HUES6 (cell line): Measurements from ENCODE around the gene HS6ST2.
A peak's percentile ranks its signal among the peaks of the same experiment; 100 is the strongest.

Experiments used
- H3K27ac ChIP-seq: 2 replicates; pipeline ENCODE4 v1.7.0; 2013; ENCODE audit warnings: low read depth, mild to moderate bottlenecking, low read length, inconsistent platforms
- H3K27me3 ChIP-seq: 2 replicates; pipeline ENCODE4 v1.6.1; 2013; ENCODE audit warnings: low read length; ENCODE audit not compliant: control insufficient read depth, insufficient read depth
- H3K36me3 ChIP-seq: 2 replicates; pipeline ENCODE4 v1.6.1; 2013; ENCODE audit warnings: low read length; ENCODE audit not compliant: control insufficient read depth, insufficient read depth
- H3K4me1 ChIP-seq: 2 replicates; pipeline ENCODE4 v1.6.1; 2013; ENCODE audit warnings: low read length; ENCODE audit not compliant: control insufficient read depth, insufficient read depth
- H3K4me3 ChIP-seq: 2 replicates; pipeline ENCODE4 v1.5.1; 2013; ENCODE audit warnings: low read depth, low read length
- H3K9ac ChIP-seq: one replicate; pipeline ENCODE4 v1.6.1; 2013; ENCODE audit warnings: mild to moderate bottlenecking, low read length
- H3K9me3 ChIP-seq: 2 replicates; pipeline ENCODE4 v1.6.1; 2013; ENCODE audit warnings: low read depth, low read length; ENCODE audit not compliant: control insufficient read depth, insufficient read depth

The HS6ST2 gene

DNA sequence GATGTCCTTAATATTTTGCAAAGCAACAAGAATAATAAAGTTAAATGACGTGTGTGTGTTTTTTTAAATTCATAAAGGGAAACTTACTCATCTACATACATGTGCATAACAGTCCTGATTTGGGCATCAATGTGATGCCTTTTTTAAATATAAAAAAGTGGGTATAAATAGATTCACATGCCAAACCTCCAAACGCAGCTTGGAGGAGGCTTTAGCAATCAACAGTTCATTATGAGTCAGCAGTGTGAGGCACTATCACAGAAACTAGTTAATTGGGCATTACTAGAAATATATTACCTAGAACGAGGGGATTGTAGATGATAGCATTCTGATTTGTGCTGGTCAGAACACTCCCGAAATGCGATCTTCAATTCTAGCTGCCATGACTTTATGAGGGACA, 115.1 kb downstream of the HS6ST2 start:
- Histone ChIP-seq H3K9me3 (no peaks in the 10 kb centered on the region), H3K9ac (no peak overlapping the region), H3K4me1 (peaks cover 19% of the 10 kb centered on the region), H3K27ac (no peak overlapping the region), H3K36me3 (no peaks in the 10 kb centered on the region), H3K4me3 (no peak overlapping the region), H3K27me3 (peaks cover 3% of the 10 kb centered on the region; the same call in 1 of the 2 replicates)

DNA sequence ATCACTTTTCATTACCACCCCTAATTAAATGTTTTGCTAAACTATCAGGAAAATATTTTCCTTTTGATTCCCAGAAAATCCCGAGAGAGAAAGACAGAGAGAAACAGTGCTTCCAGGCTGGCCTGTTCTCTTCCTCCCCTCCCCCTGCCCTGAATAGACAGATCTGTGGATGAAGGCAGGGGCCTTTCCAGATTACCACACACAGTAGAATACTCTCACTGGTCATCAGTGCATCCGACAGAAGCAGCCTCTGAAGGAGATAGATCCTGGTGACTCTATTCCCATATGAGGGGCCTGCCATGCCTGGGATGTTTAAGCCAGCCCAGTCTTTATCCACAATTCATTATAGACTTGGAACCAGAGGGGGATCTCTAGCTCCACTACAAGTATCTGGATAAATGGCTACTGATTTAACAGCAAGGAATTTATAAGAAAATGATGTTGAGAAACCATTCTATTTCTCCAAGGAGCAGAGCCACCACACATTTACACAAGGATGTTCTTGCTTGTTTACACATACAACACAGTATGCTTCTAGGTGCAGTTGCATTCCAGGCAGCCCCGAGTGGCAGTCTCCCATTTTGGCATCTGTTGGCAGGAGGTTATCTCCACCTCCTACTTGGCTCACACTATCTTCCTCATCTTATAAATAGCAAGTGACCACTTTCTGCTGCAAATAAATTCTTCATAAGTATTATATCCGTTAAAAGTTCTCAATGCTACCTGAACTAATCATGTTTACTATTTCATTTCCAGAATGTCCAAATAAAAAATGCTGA, 115.8 kb downstream of the HS6ST2 start:
- Histone ChIP-seq H3K9me3 (no peaks in the 10 kb centered on the region), H3K36me3 (no peaks in the 10 kb centered on the region), H3K27ac (no peak overlapping the region), H3K27me3 (no peaks in the 10 kb centered on the region; the same call in 1 of the 2 replicates), H3K4me1 (peaks cover 25% of the 10 kb centered on the region), H3K4me3 (no peak overlapping the region), H3K9ac (no peak overlapping the region)

DNA sequence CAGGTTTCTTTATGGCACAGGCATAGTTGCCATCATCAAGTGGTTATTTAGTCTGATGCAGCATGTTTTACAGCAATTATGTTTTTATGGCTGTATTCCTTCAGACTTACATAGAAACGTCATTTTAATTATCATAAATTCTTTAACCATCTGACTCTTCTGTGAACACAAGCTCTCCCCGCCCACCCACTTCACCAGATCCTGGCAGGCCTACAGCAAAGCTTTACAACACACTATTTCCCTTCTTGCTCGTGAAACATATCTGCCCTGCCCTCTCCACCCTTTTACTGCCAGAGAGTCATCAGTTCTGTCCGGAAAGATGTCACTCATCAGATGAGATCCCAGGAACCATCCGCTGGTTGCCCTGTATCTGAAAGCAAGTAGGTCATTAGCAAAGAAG, 120.5 kb downstream of the HS6ST2 start:
- Histone ChIP-seq H3K27ac (no peak overlapping the region), H3K9me3 (no peaks in the 10 kb centered on the region), H3K4me1 (peaks cover 30% of the 10 kb centered on the region), H3K4me3 (no peak overlapping the region), H3K9ac (no peak overlapping the region), H3K27me3 (no peaks in the 10 kb centered on the region; the same call in 1 of the 2 replicates), H3K36me3 (no peaks in the 10 kb centered on the region)

DNA sequence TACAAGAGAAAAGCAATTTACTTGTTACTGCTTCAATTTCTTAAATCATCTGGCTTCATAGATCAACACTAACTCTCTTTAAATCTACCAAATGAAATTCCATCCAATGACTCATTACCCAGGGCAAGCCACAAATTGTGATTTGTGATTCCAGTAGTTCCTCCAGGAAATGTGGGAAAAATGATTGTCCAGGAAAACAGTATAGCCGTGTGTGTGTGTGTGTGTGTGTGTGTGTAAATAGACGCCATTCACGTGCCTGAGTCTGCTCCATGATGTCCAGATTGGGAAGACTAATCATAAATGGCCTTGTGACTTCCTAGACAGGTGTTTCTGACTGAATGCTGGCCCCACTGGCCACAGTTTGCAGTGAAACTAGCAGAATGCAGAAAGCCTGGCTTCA, 121.3 kb downstream of the HS6ST2 start:
- H3K27me3 ChIP-seq: no peaks in the 10 kb centered on the region; the same call in 1 of the 2 replicates
- H3K9ac ChIP-seq: peak overlapping the region; percentile 35
- peaks cover 22% of the 10 kb centered on the region for H3K4me1 ChIP-seq
- no peak overlapping the region for H3K4me3 ChIP-seq
- H3K27ac ChIP-seq: no peak overlapping the region
- no peaks in the 10 kb centered on the region for H3K36me3 ChIP-seq
- H3K9me3 ChIP-seq: no peaks in the 10 kb centered on the region

DNA sequence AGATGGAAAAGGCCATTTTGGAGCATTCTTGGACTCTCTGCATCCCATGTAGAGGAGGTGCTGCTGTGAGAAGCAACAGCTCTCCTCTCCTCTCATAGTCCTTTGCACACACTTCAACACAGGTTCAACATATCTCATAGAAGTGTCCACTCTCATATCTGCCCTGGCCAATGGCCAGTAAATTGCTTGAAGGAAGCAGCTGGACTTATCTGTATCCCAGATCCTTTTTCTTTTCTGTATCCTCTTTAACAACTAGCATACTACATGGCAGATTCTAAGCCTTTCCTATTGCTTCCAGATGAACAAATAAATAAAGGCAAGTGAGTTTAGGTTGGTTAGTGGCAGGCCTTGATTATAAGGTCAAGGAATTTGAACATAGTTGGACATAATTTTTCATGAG, 122.0 kb downstream of the HS6ST2 start:
- peaks cover 19% of the 10 kb centered on the region for H3K4me1 ChIP-seq
- H3K4me3 ChIP-seq: no peak overlapping the region
- H3K27ac ChIP-seq: no peak overlapping the region
- no peak overlapping the region for H3K9ac ChIP-seq
- no peaks in the 10 kb centered on the region; the same call in 1 of the 2 replicates for H3K27me3 ChIP-seq
- H3K36me3 ChIP-seq: no peaks in the 10 kb centered on the region
- no peaks in the 10 kb centered on the region for H3K9me3 ChIP-seq

DNA sequence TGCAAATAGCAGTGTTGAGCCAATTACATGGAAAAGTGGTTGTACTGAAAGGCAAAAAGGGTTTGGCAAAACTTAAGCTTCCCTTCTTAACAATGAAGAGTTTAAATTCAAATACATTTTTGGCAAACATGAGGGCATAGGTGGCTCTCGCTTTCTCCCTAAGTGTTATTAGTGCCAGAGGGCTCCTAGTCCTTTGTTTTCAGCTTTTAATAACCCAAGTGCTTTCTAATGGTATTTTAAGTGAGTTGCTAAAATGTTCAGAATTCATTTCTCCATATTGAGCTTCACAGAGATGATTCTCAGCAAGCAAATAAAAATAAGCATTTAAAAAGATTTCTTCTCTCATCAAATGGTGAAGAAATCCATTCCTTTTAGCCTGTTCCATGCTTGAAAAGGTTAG, 123.7 kb downstream of the HS6ST2 start:
- Histone ChIP-seq H3K27ac (no peak overlapping the region), H3K9me3 (no peaks in the 10 kb centered on the region), H3K27me3 (no peaks in the 10 kb centered on the region; the same call in 1 of the 2 replicates), H3K4me3 (no peak overlapping the region), H3K36me3 (no peaks in the 10 kb centered on the region), H3K4me1 (peaks cover 19% of the 10 kb centered on the region), H3K9ac (no peak overlapping the region)

DNA sequence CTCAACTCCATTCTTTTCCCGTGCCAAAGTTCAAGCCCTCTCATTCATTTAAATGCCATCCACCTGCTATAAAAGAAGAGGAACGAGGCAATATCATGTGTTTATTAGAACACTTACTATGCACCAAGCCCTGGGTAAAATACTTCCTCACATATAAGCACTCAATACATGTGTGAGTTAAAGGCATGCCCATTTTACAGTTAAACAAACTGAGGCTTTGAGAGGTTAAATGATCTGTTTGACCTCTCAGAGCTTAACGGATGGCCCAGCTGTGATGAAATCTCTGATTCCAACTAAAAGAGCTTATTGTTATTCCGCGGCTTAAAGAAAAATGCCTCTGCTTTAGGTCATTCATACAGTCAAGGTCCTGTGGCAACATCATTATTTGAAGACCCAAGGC, 124.3 kb downstream of the HS6ST2 start:
- no peaks in the 10 kb centered on the region for H3K9me3 ChIP-seq
- no peak overlapping the region for H3K9ac ChIP-seq
- H3K27ac ChIP-seq: no peak overlapping the region
- no peaks in the 10 kb centered on the region; the same call in 1 of the 2 replicates for H3K27me3 ChIP-seq
- no peaks in the 10 kb centered on the region for H3K36me3 ChIP-seq
- H3K4me3 ChIP-seq: no peak overlapping the region
- peaks cover 19% of the 10 kb centered on the region for H3K4me1 ChIP-seq

DNA sequence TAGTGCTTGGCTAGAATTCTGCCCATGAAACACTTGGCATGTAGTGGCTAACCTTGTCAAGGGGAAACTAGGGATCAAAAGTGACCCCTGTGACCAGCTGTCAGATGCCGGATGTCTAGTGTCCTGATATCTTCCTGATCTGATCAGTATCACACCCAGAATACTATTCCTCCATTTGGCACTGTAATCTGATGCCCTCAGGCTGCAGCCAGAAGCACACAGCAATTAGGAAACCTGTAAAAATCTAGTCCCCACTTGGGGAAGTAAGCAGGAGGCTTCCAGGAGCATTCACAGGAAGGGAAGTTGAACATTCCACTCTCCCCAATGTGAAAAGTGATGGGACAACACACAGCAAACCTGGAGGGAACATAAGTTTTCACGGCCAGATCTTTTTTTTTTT, 125.1 kb downstream of the HS6ST2 start:
- H3K4me1 ChIP-seq: peaks cover 19% of the 10 kb centered on the region
- no peak overlapping the region for H3K9ac ChIP-seq
- H3K27ac ChIP-seq: no peak overlapping the region
- H3K9me3 ChIP-seq: no peaks in the 10 kb centered on the region
- H3K27me3 ChIP-seq: no peaks in the 10 kb centered on the region; the same call in 1 of the 2 replicates
- H3K4me3 ChIP-seq: no peak overlapping the region
- H3K36me3 ChIP-seq: no peaks in the 10 kb centered on the region

DNA sequence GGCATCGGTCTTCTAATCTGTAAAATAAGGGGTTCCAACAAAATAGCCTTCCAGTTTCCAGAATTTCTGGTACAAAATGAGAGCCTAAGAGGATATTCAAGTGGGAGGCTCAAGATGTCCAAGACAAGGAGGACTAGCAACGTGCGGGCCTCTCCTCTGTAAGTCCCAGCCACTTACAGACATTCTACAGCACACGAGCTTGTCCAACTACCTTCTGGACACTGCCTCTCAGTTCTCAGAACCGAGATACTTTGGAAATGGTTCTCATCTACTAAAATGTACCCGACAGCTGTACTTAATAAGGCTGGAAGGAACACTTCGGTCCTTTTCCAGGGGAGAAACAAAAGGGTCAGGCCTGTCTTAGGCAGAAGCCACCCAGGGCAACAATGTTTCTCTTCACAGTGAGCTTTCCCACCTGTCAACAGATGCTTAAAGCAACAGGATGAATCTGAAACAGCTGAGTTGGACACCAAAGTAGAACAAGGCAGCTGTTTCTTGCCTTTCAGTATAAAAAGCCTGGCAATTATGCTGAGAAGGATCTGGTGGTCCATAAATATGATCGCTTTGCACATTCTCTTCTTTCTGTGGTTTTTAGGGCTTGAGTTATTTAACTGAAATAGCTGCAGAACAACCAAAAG, 127.0 kb downstream of the HS6ST2 start:
- Histone ChIP-seq H3K27ac (no peak overlapping the region), H3K9ac (no peak overlapping the region), H3K36me3 (no peaks in the 10 kb centered on the region), H3K9me3 (no peaks in the 10 kb centered on the region), H3K4me1 (peaks cover 6% of the 10 kb centered on the region), H3K27me3 (no peaks in the 10 kb centered on the region; the same call in 1 of the 2 replicates), H3K4me3 (no peak overlapping the region)

DNA sequence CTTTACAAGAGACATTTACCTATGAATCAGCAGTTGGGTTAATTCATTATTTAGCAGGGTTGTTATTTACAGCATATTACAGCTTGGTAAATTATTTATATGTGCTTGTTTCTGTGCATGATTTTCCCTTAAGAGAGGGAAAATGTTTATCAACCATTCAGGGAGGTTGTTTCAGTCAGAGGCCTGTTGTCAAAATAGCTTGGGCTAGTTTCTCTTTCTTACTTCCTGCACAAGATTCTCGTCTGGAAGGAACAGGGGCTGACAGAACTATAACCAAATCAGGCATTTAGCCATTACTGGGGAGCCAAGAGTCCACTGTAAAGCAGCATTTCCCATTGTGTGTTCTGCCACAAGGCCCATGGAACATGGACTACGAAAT, 135.8 kb downstream of the HS6ST2 start:
- H3K4me3 ChIP-seq: no peak overlapping the region
- H3K27ac ChIP-seq: no peak overlapping the region
- no peaks in the 10 kb centered on the region for H3K36me3 ChIP-seq
- no peaks in the 10 kb centered on the region; the same call in 1 of the 2 replicates for H3K27me3 ChIP-seq
- H3K9ac ChIP-seq: no peak overlapping the region
- no peaks in the 10 kb centered on the region for H3K9me3 ChIP-seq
- peaks cover 30% of the 10 kb centered on the region for H3K4me1 ChIP-seq

DNA sequence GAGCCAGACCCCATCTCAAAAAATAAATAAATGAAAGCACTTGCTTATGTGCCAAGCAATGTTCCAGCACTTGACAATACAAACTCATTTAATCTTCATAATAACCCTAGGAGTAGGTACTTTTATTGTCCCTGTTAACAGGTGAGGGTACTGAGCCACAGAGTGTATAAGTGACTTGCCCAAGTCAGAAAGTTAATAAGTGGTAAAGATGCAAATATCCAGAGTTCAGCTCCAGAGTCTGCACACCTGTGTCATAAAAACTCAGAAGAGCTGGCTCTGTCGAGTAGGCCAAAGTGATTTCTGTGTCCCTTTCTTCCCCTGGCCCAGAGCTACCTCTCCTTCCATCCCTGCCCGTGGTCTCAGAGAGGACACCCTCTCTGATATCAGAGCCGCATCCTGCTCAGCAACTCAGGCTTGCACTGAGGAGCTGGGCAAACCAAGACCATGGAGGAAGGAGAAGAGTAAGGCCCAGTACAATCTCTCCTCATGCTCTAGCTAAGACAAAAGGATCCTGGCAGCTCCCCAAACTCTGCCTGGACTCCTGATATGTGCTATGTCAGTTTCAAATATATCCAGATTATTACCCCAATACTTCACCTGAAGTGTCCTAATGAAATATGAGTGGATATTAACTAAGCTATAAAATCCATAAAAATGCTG, 136.3 kb downstream of the HS6ST2 start:
- Histone ChIP-seq H3K27me3 (no peaks in the 10 kb centered on the region; the same call in 1 of the 2 replicates), H3K36me3 (no peaks in the 10 kb centered on the region), H3K27ac (no peak overlapping the region), H3K9me3 (no peaks in the 10 kb centered on the region), H3K4me3 (no peak overlapping the region), H3K4me1 (peaks cover 32% of the 10 kb centered on the region), H3K9ac (no peak overlapping the region)
